GM19324 (cell line): Measurements from ENCODE around the gene TBC1D22A.

Experiments used
- ATAC-seq: cut with Tn5 transposase; IDR thresholded peaks from one replicate; pipeline ENCODE4 v1.9.1; 2021; ENCODE audit warnings: mild to moderate bottlenecking, moderate library complexity; ENCODE audit not compliant: unreplicated experiment, low FRiP score

TBC1D22A gene

DNA sequence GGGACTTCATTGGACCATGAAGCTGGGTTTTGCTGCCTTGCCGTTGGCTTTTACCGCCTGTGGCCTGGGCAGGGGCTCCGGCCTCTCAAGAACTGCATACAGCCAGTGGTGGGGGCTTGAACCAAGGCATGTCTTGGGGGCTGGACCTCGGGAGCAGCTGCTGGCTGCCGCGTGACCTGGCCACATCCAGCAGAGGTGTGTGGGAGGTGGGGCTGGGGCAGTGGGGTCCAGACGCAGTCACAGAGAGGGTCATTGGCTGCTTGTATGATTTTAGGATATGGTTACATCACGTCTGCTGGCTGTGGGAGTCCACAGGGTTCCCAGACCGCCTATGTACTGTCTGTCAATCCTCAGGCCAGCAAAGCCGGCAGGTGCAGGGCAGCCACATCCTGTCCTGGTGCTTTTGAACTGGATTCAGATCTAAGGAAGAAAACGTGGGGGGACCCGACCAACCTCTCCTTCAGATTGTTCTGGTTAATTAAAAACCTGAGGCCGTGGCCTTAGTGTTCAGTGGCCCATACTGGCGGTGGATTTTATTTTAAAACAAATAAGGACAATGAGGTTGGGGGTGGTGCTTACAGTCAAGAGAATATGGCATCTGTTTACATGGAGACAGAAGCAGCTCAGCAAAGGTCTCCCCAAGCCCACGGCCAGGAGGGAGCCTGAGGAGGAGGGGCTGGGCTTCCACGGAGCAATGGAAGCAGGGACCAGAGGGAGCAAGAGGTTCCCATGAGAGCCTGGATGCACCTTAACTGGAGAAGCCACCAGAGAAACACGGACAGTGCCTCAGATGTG lies 426.0 kb downstream of the TBC1D22A start:
- ATAC-seq = no peak

- ATAC-seq = no peak
Measured at GRCh38 chr22:47189056-47189916, 426.8 kb downstream of the TBC1D22A start.

GRCh38 chr22:47190276-47190956 lies 428.0 kb downstream of the TBC1D22A start:
- no peak for ATAC-seq

GRCh38 chr22:47190957-47191670 lies 428.7 kb downstream of the TBC1D22A start:
- ATAC-seq = no peak

GRCh38 chr22:47191671-47192650 lies 429.5 kb downstream of the TBC1D22A start:
- ATAC-seq = no peak

- ATAC-seq = no peak
Measured at GRCh38 chr22:47192651-47193437, 430.4 kb downstream of the TBC1D22A start.

- no peak for ATAC-seq
Measured at GRCh38 chr22:47193606-47194329, 431.3 kb downstream of the TBC1D22A start.

DNA sequence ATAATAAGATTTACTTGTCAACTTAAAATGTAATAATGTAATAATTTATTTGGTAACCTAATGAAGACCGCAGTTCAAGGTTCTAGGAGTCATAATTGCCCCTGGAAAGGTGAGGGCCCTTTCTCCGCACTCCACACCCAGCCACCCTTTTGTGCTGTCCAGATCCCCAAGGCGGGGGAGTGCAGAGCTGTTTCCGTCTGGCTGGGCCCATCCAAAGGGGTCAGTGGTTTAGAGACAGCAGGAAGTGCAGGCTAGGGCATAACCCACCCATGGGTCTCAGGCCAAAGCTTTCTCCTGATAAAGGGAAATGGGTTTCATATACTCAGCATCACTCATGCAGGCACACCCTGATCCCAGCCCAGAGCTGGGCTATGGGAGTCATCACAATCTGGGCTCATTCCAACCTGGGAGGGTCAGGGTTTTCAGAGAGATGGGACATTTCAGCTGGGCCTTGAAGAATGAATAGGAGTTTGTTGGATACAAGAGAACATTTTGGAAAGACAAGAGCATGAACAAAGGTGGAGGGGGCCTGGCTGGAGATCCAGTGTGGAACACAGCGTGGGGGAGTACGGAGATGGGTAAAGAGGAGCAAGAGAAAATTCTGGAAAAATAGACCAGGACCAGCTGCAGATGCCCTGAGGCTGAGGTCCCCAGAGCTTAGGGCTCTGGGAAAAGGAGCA lies 432.2 kb downstream of the TBC1D22A start:
- ATAC-seq = no peak

DNA sequence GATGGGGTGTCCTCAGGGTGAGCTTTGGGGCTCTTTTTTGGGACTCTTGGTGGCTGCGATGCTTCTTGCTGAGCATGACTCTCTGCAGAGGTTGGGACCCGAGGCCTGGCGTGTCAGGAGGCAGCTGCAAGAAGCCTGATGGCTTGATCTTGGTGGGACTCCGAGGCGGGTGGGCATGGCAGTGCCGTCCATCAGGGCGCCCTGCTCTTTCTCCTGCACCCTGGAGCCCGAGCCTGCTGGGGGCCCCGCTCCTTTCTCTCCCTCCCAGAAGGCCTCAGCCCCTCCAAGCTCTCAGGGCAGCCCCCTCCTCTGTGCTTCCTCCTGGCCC lies 432.7 kb downstream of the TBC1D22A start:
- ATAC-seq = no peak

DNA sequence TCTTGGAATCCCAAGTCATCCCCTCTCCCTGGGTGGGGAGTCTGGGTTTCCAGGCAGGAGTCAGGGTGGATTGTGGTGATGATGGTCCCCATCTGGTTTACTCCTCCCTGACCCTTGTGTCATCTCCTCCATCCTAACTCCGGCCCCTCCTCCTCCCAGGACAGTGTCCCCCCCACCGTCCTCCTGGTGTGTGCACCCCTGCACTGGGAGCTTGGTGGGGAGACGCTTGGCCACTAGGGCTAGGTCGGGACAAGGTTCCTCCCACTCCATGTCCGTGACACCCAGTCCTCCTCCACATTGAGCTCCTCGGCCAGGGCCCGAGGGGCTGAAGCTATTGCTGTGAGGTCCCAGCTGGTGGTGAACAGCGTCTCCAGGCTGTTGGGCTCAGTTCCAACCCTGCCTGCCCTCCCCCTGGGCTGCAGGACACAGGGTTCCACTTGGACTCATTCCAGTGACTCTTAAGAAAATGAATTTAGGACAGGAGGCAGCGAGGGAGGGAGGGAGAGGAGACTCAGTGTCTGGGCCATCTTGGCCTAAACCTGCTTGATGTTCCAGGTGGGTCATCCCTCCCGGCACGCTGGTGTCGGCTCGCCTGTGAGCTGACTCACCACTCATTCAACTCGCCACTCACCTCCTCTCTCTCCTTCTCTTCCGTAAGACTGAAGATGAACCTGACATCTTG lies 433.2 kb downstream of the TBC1D22A start:
- no peak for ATAC-seq

- no peak for ATAC-seq
Measured at GRCh38 chr22:47196166-47196849, 433.9 kb downstream of the TBC1D22A start.

GRCh38 chr22:47196881-47197772 lies 434.7 kb downstream of the TBC1D22A start:
- no peak for ATAC-seq

DNA sequence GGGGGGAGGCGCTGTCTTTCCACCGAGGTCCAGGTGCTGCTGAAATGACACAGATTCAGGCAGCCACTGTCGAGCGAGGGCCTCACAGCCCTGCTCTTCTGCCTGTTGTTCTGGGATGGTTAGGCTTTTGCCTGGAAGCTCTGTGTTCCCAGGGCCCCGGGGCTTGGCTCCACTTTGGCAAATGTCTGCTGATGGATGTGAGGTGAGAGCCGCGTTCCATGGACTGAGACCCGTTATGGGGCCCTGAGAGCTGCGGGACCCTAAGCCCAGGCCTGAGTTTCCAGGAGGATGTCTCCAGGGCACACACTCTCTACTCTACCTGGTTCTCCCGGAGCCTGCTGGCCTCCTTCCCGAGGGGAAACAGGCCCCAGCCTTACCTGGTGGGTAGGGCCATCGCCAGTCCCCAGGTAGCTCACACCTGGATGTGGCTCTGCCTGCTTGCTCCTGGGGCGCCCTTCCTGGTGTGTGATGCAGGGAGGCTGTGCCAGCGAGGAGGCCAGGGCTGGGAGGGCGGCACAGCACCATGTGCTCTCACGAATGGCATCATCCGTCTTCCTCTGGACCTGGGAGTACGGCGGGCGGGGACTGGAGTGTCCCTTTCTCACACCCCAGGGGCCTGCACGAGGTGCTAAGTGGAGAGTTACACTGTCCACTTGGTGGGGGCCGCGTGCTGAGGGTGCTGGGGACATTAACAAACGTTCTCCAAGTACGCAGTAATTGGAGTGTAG lies 435.5 kb downstream of the TBC1D22A start:
- ATAC-seq = no peak

- ATAC-seq = no peak
Measured at GRCh38 chr22:47198801-47199251, 436.4 kb downstream of the TBC1D22A start.
